Measurements from ENCODE around the gene TMEM108. TPM values are rescaled to one million over a fixed set of nuclear protein-coding genes. Genes with fewer than 3 reads are reported as not detected.

TMEM108 gene
- total and polyA plus RNA-seq, 12 donors: 0.40 to 4.0 (median 1.5) TPM

- H3K27ac ChIP-seq: no peak overlapping the region
- TF ChIP-seq CTCF (IDR thresholded peaks at IDR 0.05): no peak
- ATAC-seq (no peak), DNase-seq (peak in 1 of 2 donors; percentile 10)
- H3K36me3 ChIP-seq: no peaks in the 10 kb centered on the region
- H3K9me3 ChIP-seq: no peaks in the 10 kb centered on the region
- peaks cover 0 to 24% (median 13%) of the 10 kb centered on the region in 9 donors for H3K4me1 ChIP-seq
- peak overlapping the region in 9 of 10 donors; percentile 47 to 70 (median 62) for H3K4me3 ChIP-seq
- 70 to 72% methylated on average over 9 of the region's 9 CpGs for WGBS, 2 donors
- H3K27me3 ChIP-seq: peaks cover 6 to 65% (median 54%) of the 10 kb centered on the region in 7 donors
- intact Hi-C loops (cut with DNase I): loop anchor here in 3 of 10 donors (5.0 to 10.0 kb wide), 3 partner anchors 303 to 310 kb away; no protein-coding TSS in a partner anchor
Observed at GRCh38 chr3:133037436-133037835, 755 bp upstream of the TMEM108 start.

- ATAC-seq: peak in 6 of 8 donors; percentile 32 to 49 (median 37)
Observed at GRCh38 chr3:133038731-133039375, 662 bp downstream of the TMEM108 start.

GRCh38 chr3:133040696-133041523 is 2.7 kb downstream of the TMEM108 start:
- 8 to 11% methylated on average over 6 of the region's 6 CpGs for WGBS, 2 donors
- intact Hi-C loops (cut with DNase I): loop anchor here (1.0 to 10.0 kb wide), 12 partner anchors 244 to 382 kb away; no protein-coding TSS in a partner anchor
- Histone ChIP-seq H3K9me3 (no peaks in the 10 kb centered on the region), H3K27me3 (peaks cover 6 to 53% (median 46%) of the 10 kb centered on the region in 7 donors), H3K4me1 (peaks cover 0 to 24% (median 13%) of the 10 kb centered on the region in 9 donors), H3K36me3 (no peaks in the 10 kb centered on the region), H3K4me3 (no peak overlapping the region), H3K27ac (peak overlapping the region in 1 of 10 donors; percentile 20)
- DNase-seq: peak; percentile 51 to 78
- ATAC-seq: peak; percentile 62 to 86 (median 83)
- TF ChIP-seq CTCF (IDR thresholded peaks at IDR 0.05): peak; percentile 33 to 83 (median 76)

More at GRCh38 chr3:133038731-133039375, 662 bp downstream of the TMEM108 start:
- Histone ChIP-seq H3K9me3 (no peaks in the 10 kb centered on the region), H3K27ac (peak overlapping the region in 4 of 10 donors; percentile 11 to 42 (median 24)), H3K27me3 (peaks cover 6 to 54% (median 52%) of the 10 kb centered on the region in 7 donors), H3K36me3 (no peaks in the 10 kb centered on the region), H3K4me1 (peaks cover 0 to 24% (median 13%) of the 10 kb centered on the region in 9 donors), H3K4me3 (peak overlapping the region; percentile 47 to 70 (median 62))
- intact Hi-C loops (cut with DNase I): loop anchor here in 4 of 10 donors (2.0 to 10.0 kb wide), 4 partner anchors 304 to 338 kb away; no protein-coding TSS in a partner anchor
- no peak for TF ChIP-seq CTCF (IDR thresholded peaks at IDR 0.05)
- DNase-seq: peak; percentile 6 to 26
- WGBS, 2 donors: 3% methylated on average over 31 of the region's 31 CpGs

GRCh38 chr3:133041524-133041829 is 3.3 kb downstream of the TMEM108 start:
- 32 to 43% methylated on average over 6 of the region's 6 CpGs for WGBS, 2 donors
- no peaks in the 10 kb centered on the region for H3K9me3 ChIP-seq
- H3K4me1 ChIP-seq: peaks cover 0 to 24% (median 13%) of the 10 kb centered on the region in 9 donors
- H3K36me3 ChIP-seq: no peaks in the 10 kb centered on the region
- TF ChIP-seq CTCF (IDR thresholded peaks at IDR 0.05): peak in 1 of 9 donors; percentile 3
- DNase-seq: no peak
- H3K4me3 ChIP-seq: no peak overlapping the region
- ATAC-seq: no peak
- intact Hi-C loops (cut with DNase I): loop anchor here (1.0 to 10.0 kb wide), 12 partner anchors 243 to 381 kb away; no protein-coding TSS in a partner anchor
- peaks cover 6 to 48% (median 41%) of the 10 kb centered on the region in 7 donors for H3K27me3 ChIP-seq
- H3K27ac ChIP-seq: no peak overlapping the region
